Daoy (cell line): Measurements from ENCODE around the gene DIDO1. TPM values are rescaled to one million over a fixed set of nuclear protein-coding genes. Genes with fewer than 3 reads are reported as not detected.
A peak's percentile ranks its signal among the peaks of the same experiment; 100 is the strongest.
"Not testable (repeated sequence)": the region's sequence is repeated elsewhere in the genome, so short reads cannot be mapped to it uniquely, and the experiment has no call there.

ENCODE experiments used
- DNase-seq: peaks from one replicate; pipeline ENCODE4 v3.0.0-alpha.2; 2015; ENCODE audit warnings: low read depth
- total RNA-seq: library from RNA; depleted of rRNA; stranded (reverse); fragments of >200 nt; shearing (Covaris generic); gene quantifications from 2 replicates; pipeline ENCODE4 v1.2.3, GENCODE V29; 2014

DIDO1 gene
- total RNA-seq, 1 experiment from 2014 or later: 20.6 TPM

- no peak for DNase-seq
These were observed 36.7 kb upstream of the DIDO1 start for GRCh38 chr20:62962891-62963613.

DNA sequence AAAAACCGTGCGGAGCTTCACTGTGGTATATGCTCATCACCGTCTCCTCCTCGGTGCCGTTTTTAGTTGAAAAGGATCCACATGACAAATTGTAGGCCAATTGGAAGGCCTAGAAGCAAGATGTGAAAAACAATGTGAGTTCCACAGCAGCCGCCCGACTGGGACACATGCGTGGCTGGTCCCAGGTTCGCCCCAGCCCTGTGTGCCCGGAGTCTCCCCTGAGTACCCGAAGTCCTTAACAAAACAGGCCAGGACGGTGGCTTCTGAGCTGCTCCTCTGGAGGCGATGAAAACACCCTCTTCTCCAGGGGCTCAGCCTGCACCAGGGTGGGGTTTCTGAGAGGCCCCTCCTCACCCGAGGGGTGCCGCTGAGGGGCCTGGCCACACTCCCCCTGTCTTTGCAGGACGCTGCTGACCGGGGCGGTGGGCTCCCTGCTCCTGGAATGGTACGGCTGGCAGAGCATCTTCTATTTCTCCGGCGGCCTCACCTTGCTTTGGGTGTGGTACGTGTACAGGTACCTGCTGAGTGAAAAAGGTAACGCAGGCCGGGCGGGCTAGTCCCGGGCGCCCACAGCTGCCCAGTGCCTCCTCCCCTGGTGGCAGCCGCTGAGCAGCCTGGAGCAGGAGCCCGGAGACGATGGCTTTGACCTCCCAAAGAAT lies 36.0 kb upstream of the DIDO1 start:
- no peak for DNase-seq

- no peak for DNase-seq
These were observed 35.5 kb upstream of the DIDO1 start for GRCh38 chr20:62961799-62962198.

GRCh38 chr20:62961310-62961783 lies 35.0 kb upstream of the DIDO1 start:
- DNase-seq: no peak

DNA sequence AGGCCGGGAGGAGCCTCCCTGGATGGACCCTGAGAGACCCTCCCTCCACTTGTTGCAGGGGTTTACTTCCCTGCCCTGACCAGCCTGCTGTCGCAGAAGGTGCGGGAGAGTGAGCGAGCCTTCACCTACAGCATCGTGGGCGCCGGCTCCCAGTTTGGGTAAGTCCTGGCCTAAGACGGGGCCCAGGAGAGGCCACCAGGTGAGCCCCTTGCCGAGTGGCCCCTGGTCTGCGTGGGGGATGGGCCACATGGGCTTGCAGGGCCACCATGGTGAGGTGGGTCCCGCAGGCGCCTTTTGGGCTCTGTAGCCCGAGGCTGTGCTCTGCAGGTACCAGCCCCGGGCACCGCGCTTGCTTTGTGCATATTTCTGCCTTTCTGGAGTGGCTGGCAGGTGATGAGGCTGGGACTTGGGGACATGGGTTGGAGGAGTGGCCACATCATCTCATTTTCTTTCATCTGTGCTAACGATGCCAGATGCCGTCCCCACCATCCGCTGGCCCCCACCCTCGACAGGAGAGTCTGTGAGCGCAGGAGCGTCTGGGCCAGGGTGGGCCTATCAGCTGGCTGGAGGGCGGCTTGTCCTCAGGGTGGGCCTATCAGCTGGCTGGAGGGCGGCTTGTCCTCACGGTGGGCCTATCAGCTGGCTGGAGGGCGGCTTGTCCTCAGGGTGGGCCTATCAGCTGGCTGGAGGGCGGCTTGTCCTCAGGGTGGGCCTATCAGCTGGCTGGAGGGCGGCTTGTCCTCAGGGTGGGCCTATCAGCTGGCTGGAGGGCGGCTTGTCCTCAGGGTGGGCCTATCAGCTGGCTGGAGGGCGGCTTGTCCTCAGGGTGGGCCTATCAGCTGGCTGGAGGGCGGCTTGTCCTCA lies 34.4 kb upstream of the DIDO1 start:
- not testable (repeated sequence) for DNase-seq

- DNase-seq: no peak
These were observed 33.7 kb upstream of the DIDO1 start for GRCh38 chr20:62959998-62960436.

DNA sequence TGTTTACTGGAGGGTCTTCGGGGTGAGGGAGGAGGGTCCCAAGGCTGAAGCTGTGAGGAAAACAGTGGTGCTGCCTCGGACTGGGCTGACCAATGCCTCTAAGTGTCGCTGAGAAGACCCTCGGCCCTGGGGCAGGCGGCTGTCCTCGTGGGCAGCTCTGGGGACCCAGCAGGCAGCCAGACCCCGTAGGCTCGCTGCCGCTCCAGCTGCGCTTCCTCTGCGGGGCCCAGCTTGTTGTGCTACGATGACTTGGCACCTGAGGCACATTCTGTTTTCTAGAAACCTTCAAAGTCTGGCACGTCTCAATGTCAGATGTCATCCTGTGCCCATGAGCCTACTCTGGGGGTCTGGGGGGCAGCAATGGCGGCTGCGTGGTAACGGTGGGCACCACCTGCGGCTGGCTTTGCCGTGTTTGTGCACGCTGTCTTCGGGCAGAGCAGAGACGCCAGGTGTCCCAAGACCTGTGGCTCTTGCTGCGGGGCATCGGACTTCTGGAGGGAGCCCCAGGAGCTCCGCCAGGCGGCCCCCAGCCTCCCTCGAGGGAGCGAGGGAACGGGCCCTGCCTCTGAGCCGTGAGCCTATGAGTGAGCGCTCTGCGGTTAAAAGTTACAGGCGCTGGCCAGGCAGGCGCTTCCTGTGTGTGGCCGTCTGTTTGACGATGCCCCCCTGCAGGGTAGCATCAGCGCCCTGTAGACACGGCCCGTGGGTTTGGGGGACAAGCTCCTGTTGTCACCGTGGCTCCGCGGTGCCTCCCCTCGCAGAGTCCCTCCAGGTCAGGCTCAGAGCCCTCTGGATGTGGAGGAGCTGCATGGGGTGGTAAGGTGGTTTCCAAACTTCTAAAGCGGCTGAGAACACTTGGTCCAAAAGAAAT lies 33.0 kb upstream of the DIDO1 start:
- no peak for DNase-seq

DNA sequence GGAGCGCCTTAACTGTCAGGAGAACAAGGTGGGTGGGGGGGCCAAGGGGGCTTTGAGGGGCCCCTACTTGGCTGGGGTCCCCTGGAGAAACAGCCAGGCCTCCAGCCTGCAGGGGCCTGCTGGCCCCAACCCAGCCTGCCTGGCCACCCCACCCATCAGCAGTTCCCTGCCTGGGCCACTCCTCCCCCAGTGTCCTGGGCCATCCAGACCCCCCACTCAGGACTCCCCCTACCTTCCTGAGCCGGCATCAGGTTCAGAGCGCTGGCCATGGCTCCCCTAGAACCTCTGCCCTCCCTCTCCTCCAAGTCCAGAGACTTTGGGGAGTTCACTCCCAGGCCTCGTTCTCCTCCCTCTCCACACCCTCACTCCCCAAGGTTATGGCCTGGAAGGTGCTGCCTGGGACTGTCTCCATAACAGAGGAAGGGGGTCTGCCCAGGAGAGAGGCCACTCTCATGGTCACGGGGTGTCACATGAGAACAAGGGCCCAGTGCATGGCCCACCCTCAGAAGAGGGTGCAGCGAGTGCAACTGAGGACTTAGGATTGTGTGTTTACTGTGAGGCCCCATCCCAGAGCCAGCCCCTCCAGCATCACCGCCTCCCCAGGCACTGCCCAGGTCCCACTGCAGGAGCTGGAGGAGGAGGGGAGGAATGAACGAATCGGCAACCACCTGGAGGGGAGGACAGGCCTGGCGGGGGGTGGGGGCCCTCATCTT lies 32.2 kb upstream of the DIDO1 start:
- DNase-seq: no peak

- DNase-seq: no peak
These were observed 31.1 kb upstream of the DIDO1 start for GRCh38 chr20:62957136-62958117.

DNA sequence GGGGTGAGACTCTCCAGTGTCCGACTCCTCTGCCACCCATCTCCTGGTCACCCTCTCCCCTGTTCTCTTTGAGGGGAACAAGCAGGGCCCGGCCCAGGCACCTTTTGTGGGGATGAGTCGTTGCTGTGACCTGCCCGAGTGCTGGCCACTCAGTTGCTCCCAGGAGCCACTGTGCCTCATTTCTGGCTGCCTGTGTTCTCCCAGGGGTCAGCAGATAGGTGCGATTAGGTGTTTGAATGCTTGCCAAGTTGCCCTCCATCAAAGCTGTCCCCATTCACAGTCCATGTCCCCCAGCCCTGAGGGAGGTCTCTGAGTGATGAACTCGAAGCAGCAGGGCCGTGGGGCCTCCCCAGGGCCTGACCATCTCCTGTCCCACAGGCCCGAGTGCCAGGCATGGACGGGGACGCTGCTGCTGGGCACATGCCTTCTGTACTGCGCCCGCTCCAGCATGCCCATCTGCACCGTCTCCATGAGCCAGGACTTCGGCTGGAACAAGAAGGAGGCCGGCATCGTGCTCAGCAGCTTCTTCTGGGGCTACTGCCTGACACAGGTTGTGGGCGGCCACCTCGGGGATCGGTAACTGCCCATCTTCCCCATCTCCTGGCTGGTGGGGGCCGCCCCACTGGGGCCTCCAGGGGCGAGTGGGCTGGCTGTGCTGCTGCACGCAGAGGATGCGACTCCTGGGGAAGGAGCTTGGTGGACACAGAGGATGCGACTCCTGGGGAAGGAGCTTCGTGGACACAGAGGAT lies 30.3 kb upstream of the DIDO1 start:
- no peak for DNase-seq

DNA sequence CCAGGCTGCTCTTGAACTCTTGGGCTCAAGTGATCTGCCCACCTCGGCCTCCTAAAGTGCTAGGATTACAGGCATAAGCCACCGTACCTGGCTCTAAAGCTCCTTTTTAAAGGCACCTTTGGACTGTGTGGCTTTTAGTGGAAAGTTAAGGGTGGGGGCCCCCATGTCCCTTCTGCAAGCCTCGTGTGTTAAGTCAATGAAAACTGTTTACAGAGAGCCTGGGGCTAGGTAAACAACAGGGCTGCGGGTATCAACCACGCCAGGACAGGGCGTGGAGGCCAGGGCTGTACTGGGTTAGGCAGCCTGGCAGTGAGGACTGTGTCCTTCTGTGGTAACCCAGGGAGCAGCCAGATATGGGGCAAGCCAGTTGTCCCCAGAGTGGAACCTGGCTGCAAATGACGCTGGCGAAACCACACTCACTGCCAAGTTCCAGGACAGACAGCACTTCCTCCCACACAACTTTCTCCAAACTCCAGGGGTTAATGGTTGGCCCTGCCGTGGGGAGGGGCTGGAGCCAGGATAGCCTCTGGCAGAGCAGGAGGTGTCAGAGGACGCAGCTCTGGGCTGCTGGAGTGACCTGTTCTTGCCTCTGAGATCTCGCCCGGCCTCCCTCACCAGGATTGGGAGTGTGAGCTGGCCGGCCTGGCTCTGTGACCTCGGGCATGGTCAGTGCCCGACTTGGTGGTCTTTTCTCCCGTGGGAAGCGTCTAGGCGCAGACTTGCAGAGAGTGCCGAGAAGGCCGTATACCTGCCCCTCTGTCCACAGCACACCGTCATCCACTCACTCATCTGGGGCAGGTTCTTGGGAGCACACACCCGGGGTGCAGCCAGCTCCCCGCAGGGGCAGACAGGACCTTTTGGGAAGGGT lies 29.4 kb upstream of the DIDO1 start:
- DNase-seq: no peak

GRCh38 chr20:62953839-62954703 lies 27.8 kb upstream of the DIDO1 start:
- DNase-seq: peak; percentile 24

DNA sequence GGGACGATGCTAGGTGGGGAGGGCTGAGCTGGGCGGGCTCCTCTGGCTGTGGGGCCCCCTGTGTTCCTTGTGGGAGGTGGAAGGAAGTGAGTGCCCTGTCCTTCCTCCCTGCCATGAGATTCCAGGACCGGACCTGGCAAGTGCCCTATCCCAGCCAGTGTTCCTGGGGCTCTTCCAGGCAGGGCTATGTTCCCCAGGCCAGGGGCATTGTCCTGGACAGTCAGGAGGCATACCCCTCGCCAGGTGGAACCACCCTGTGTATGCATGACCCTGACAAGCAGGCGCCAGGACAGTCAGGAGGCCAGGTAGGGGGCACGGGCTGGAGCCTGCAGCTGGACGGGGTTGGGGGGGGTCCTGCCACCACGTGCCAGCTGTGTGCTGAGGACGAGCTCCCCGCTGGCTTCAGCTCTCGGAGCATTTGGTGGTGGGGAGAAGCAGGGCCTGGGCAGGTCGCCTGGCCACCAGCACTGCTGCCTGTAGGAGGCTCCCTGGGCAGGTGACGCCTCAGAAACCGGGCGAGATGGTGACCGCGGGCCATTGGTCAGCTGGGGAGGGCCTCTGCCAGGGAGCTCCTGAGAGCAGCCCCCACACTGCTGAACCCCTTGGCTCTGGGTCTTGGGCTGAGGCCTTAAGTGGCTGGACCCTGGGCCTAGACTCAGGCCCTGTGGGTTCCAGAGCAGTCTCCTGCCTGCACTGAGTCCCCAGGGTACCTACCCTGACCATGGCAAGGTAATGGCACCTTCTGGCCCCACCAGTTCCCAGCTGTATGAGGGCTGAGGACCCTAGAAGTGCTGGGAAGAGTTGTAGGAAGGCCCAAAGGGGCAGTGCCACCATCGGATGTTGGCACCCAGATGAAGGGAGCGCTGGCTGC lies 26.9 kb upstream of the DIDO1 start:
- no peak for DNase-seq

GRCh38 chr20:62952373-62952967 lies 26.2 kb upstream of the DIDO1 start, which contains the start of gene SLC17A9:
Gene SLC17A9, plus strand, starts transcription at chr20:62952709. Its CDS starts 122 bp downstream, at chr20:62952831.
- DNase-seq: peak; percentile 33

- DNase-seq: no peak
These were observed 25.6 kb upstream of the DIDO1 start for GRCh38 chr20:62951896-62952372.
